HCT116 (cell line): Measurements from ENCODE around the gene COPE. TPM values are rescaled to one million over a fixed set of nuclear protein-coding genes. Genes with fewer than 3 reads are reported as not detected.

Source experiments
- ATAC-seq: fragments of 200-7000 bp; cut with Tn5 transposase; 2 replicates; pipeline ENCODE4 v1.9.1; 2020; ENCODE audit warnings: mild to moderate bottlenecking, moderate library complexity
- BruUV-seq: library from RNA; stranded (reverse); fragments of 400-500 nt; replicated peaks from 2 replicates; lab custom pipeline; 2021; lab: Mats Ljungman, UMichigan
- CTCF ChIA-PET: fragments of 300-600 bp; sonication (Branson Sonifier 250); formaldehyde crosslinking; loops from one replicate; lab custom pipeline; 2021; ENCODE audit warnings: antibody characterized with exemption; lab: Charles Lee
- POLR2A ChIA-PET: fragments of 300-600, 350-600 bp; sonication (Branson Sonifier 250); formaldehyde crosslinking; loops from one replicate; lab custom pipeline; 2021; ENCODE audit warnings: antibody characterized with exemption; lab: Charles Lee
- RAD21 ChIA-PET, 2 experiments: fragments of 300-600 bp; sonication (Branson Sonifier 250); formaldehyde crosslinking; loops; one replicate each; lab custom pipeline; 2023; ENCODE audit warnings: low total read pairs in 2 of 2; ENCODE audit not compliant: uncharacterized antibody in 2 of 2, unreplicated experiment in 2 of 2, low non-redundant PET in 1 of 2; lab: Charles Lee
- DNase-seq: peaks from one replicate; pipeline ENCODE4 v3.0.0-alpha.2; 2010; ENCODE audit warnings: low read depth, low spot score
- H2AFZ ChIP-seq: fragments of 200-600 bp; shearing (Covaris generic), sonication (generic); 2 replicates; pipeline ENCODE4 v1.6.1; 2017; ENCODE audit warnings: low read depth, mixed run types, mixed read lengths, antibody characterized with exemption, low read length; ENCODE audit not compliant: poor library complexity, severe bottlenecking
- H3K27ac ChIP-seq: 2 replicates; pipeline ENCODE4 v1.5.1; 2012; ENCODE audit warnings: low read depth, low read length
- H3K27me3 ChIP-seq: fragments of 200-600 bp; sonication (generic); 2 replicates; pipeline ENCODE4 v1.6.1; 2016; ENCODE audit warnings: mixed run types, low read length, mixed read lengths; ENCODE audit not compliant: insufficient read depth
- H3K36me3 ChIP-seq, 2 experiments: fragments of 200-500 bp in 1 of 2; fragments of 200-600 bp in 1 of 2; sonication (Bioruptor generic) in 1 of 2; sonication (generic) in 1 of 2; 2 replicates each; pipeline versions ENCODE4 v1.5.1 to v1.6.1; 2014 to 2016; ENCODE audit warnings: low read length in 2 of 2, inconsistent platforms in 1 of 2, mixed read lengths in 1 of 2, mixed run types in 1 of 2; ENCODE audit not compliant: insufficient read depth in 2 of 2, control insufficient read depth in 1 of 2
- H3K4me1 ChIP-seq, 2 experiments: fragments of 200-600 bp in 1 of 2; sonication (generic) in 1 of 2; 2 replicates each; pipeline versions ENCODE4 v1.5.1 to v1.6.1; 2012 to 2017; ENCODE audit warnings: low read length in 2 of 2, inconsistent platforms in 1 of 2, mild to moderate bottlenecking in 1 of 2, mixed read lengths in 1 of 2, mixed run types in 1 of 2, moderate library complexity in 1 of 2; ENCODE audit not compliant: insufficient read depth in 2 of 2, control insufficient read depth in 1 of 2
- H3K4me2 ChIP-seq: fragments of 200-600 bp; sonication (generic); 2 replicates; pipeline ENCODE4 v1.6.1; 2017; ENCODE audit warnings: mixed run types, low read length, mixed read lengths
- H3K4me3 ChIP-seq, 2 experiments: fragments of 200-600 bp in 1 of 2; sonication (generic) in 1 of 2; replicated peaks in 1 of 2; 2 replicates each; pipeline ENCODE4 v1.5.1; 2011 to 2016; ENCODE audit warnings: low read length in 2 of 2, control low read depth in 1 of 2, low read depth in 1 of 2, mild to moderate bottlenecking in 1 of 2, mixed read lengths in 1 of 2, mixed run types in 1 of 2
- H3K79me2 ChIP-seq: fragments of 200-600 bp; sonication (generic); 2 replicates; pipeline ENCODE4 v1.6.1; 2017; ENCODE audit warnings: mild to moderate bottlenecking, mixed run types, low read length, moderate library complexity, mixed read lengths; ENCODE audit not compliant: insufficient read depth
- H3K9ac ChIP-seq: fragments of 200-600 bp; sonication (generic); 2 replicates; pipeline ENCODE4 v1.6.1; 2016; ENCODE audit warnings: low read length, mixed read lengths
- H3K9me2 ChIP-seq: fragments of 200-600 bp; sonication (generic), shearing (Covaris generic); 2 replicates; pipeline ENCODE4 v1.6.1; 2017; ENCODE audit warnings: mixed run types, mild to moderate bottlenecking, moderate library complexity; ENCODE audit not compliant: insufficient read depth
- H3K9me3 ChIP-seq, 2 experiments: fragments of 200-500 bp in 1 of 2; fragments of 200-600 bp in 1 of 2; sonication (Bioruptor generic) in 1 of 2; sonication (generic) in 1 of 2; 2 replicates each; pipeline ENCODE4 v1.6.1; 2014 to 2017; ENCODE audit warnings: low read length in 2 of 2, mixed read lengths in 2 of 2, inconsistent platforms in 1 of 2, low read depth in 1 of 2, mild to moderate bottlenecking in 1 of 2, mixed run types in 1 of 2, moderate library complexity in 1 of 2; ENCODE audit not compliant: control insufficient read depth in 1 of 2, insufficient read depth in 1 of 2
- H4K20me1 ChIP-seq: fragments of 200-600 bp; sonication (generic), shearing (Covaris generic); 2 replicates; pipeline ENCODE4 v1.6.1; 2017; ENCODE audit warnings: mixed run types, mild to moderate bottlenecking, moderate library complexity; ENCODE audit not compliant: insufficient read depth
- ATF3 ChIP-seq: IDR thresholded peaks from 2 replicates; pipeline ENCODE4 v1.6.1; 2012
- CBX3 ChIP-seq: IDR thresholded peaks from 2 replicates; pipeline ENCODE4 v1.6.1; 2012; ENCODE audit warnings: low read depth
- CEBPB ChIP-seq: IDR thresholded peaks from 2 replicates; pipeline ENCODE4 v1.6.1; 2012; ENCODE audit warnings: low read depth
- CTCF ChIP-seq, 3 experiments: fragments of 200-600 bp in 1 of 3; sonication (generic) in 1 of 3; IDR thresholded peaks in 2 of 3; conservative IDR thresholded peaks in 1 of 3; 2 replicates each; pipeline ENCODE4 v1.5.1; 2012 to 2017; ENCODE audit warnings: low read depth in 2 of 3, low read length in 2 of 3, antibody characterized with exemption in 1 of 3, borderline replicate concordance in 1 of 3, control low read depth in 1 of 3, mild to moderate bottlenecking in 1 of 3, mixed read lengths in 1 of 3, mixed run types in 1 of 3, moderate library complexity in 1 of 3; ENCODE audit not compliant: insufficient read depth in 1 of 3
- FOSL1 ChIP-seq: IDR thresholded peaks from 2 replicates; pipeline ENCODE4 v1.6.1; 2012; ENCODE audit warnings: low read depth
- JUND ChIP-seq: IDR thresholded peaks from 2 replicates; pipeline ENCODE4 v1.6.1; 2012
- MAX ChIP-seq: IDR thresholded peaks from 2 replicates; pipeline ENCODE4 v1.6.1; 2012
- POLR2AphosphoS5 ChIP-seq: IDR thresholded peaks from 2 replicates; pipeline ENCODE4 v1.6.1; 2011; ENCODE audit warnings: mild to moderate bottlenecking, low read depth, low read length, moderate library complexity
- RAD21 ChIP-seq: IDR thresholded peaks from 2 replicates; pipeline ENCODE4 v1.6.1; 2012; ENCODE audit warnings: low read depth, mild to moderate bottlenecking
- REST ChIP-seq: IDR thresholded peaks from 2 replicates; pipeline ENCODE4 v1.6.1; 2012; ENCODE audit warnings: low read depth
- SIN3A ChIP-seq: IDR thresholded peaks from 2 replicates; pipeline ENCODE4 v1.6.1; 2012; ENCODE audit warnings: low read depth
- SP1 ChIP-seq: IDR thresholded peaks from 2 replicates; pipeline ENCODE4 v1.6.1; 2012; ENCODE audit warnings: low read depth
- SRF ChIP-seq: IDR thresholded peaks from 2 replicates; pipeline ENCODE4 v1.6.1; 2012; ENCODE audit warnings: low read depth
- TCF7L2 ChIP-seq: IDR thresholded peaks from 2 replicates; pipeline ENCODE4 v1.7.0; 2011; ENCODE audit warnings: borderline replicate concordance, inconsistent platforms; ENCODE audit not compliant: insufficient read depth, insufficient read length; ENCODE audit errors: extremely low read depth
- YY1 ChIP-seq: IDR thresholded peaks from 2 replicates; pipeline ENCODE4 v1.6.1; 2011; ENCODE audit warnings: low read length, low read depth, moderate library complexity, mild to moderate bottlenecking; ENCODE audit not compliant: insufficient replicate concordance; ENCODE audit errors: extremely low read depth
- ZBTB33 ChIP-seq: IDR thresholded peaks from 2 replicates; pipeline ENCODE4 v1.6.1; 2011; ENCODE audit warnings: mild to moderate bottlenecking, low read length, moderate library complexity; ENCODE audit not compliant: insufficient replicate concordance; ENCODE audit errors: extremely low read depth
- ZNF274 ChIP-seq: fragments of 200-500 bp; sonication (Bioruptor generic); IDR thresholded peaks from 2 replicates; pipeline ENCODE4 v1.6.1; 2014; ENCODE audit warnings: mild to moderate bottlenecking, low read depth, low read length, inconsistent platforms
- intact Hi-C: fragments of 100-400 bp; cut with micrococcal nuclease; formaldehyde crosslinking; loops from 2 replicates; pipeline ENCODE4 v1.10.0; 2022
- total RNA-seq: library from RNA; stranded (reverse); gene quantifications from one replicate; pipeline ENCODE4 v1.2.1, GENCODE V29; 2021; ENCODE audit not compliant: unreplicated experiment

COPE gene
- total RNA-seq, 1 experiment from 2014 or later, result 263 TPM

- no peak overlapping the region for H3K4me2 ChIP-seq
- no peak for DNase-seq
- no peak overlapping the region for H3K4me3 ChIP-seq
- no peak overlapping the region for H3K27ac ChIP-seq
- no peaks in the 10 kb centered on the region for H3K36me3 ChIP-seq
- no TSS peak for BruUV-seq
- H3K27me3 ChIP-seq, result no peaks in the 10 kb centered on the region
- ChIA-PET CTCF (no interaction called here), RAD21 (no interaction called here), POLR2A (no interaction called here)
- no peak for ATAC-seq
- peaks cover 0 to 9% of the 10 kb centered on the region in 2 experiments; a peak in 1 of 4 replicates for H3K9me3 ChIP-seq
- TF ChIP-seq CEBPB (no peak), YY1 (no peak), POLR2AphosphoS5 (no peak), TCF7L2 (no peak), SP1 (no peak), MAX (no peak), CBX3 (no peak), JUND (no peak), RAD21 (no peak), ZBTB33 (no peak), ZNF274 (no peak), SIN3A (no peak), FOSL1 (no peak), CTCF (IDR thresholded peaks at IDR 0.05 in 2 of 3, conservative IDR thresholded peaks at IDR 0.05 in 1 of 3; ENCODE audit: borderline replicate concordance in 1 of 3, insufficient read depth in 1 of 3, low read depth in 2 of 3, low read length in 2 of 3) (no peak), ATF3 (no peak), REST (no peak), SRF (no peak)
- H3K9ac ChIP-seq, result no peak overlapping the region
- no peaks in the 10 kb centered on the region for H4K20me1 ChIP-seq
- intact Hi-C loops, result no loop called here
- H3K9me2 ChIP-seq, result no peaks in the 10 kb centered on the region
- H3K4me1 ChIP-seq, result peaks cover 5 to 16% of the 10 kb centered on the region in 2 experiments; a peak in 3 of 4 replicates
- H3K79me2 ChIP-seq, result no peaks in the 10 kb centered on the region
- H2AFZ ChIP-seq, result no peak overlapping the region
Measured at GRCh38 chr19:18881491-18881890, 37.7 kb downstream of the COPE start.
